K562 (cell line): ENCODE measurements around the gene GJB4. TPM values are rescaled to one million over a fixed set of nuclear protein-coding genes. Genes with fewer than 3 reads are reported as not detected.

Source experiments
- ATAC-seq: fragments of 200-7000 bp; cut with Tn5 transposase; 3 replicates; pipeline ENCODE4 v1.9.1; 2020; ENCODE audit warnings: moderate library complexity
- BruUV-seq: library from RNA; stranded (reverse); fragments of 400-500 nt; replicated peaks from 2 replicates; lab custom pipeline; 2021; lab: Mats Ljungman, UMichigan
- CTCF ChIA-PET: fragments of 300-600 bp; formaldehyde crosslinking; extraction: SDS; loops from one replicate; lab custom pipeline; 2021; ENCODE audit warnings: low intra/inter-chr PET ratio; lab: Yijun Ruan, JAX
- POLR2A ChIA-PET: fragments of 300-600, 350-650 bp; sonication (Branson Sonifier 250); formaldehyde crosslinking; extraction: SDS; loops from one replicate; lab custom pipeline; 2021; ENCODE audit warnings: antibody characterized with exemption, inconsistent platforms; lab: Yijun Ruan, JAX
- DNase-seq, 4 experiments: peaks; one replicate each; pipeline versions ENCODE4 v3.0.0 to v3.0.0-alpha.2; 2011 to 2018; ENCODE audit warnings: low spot score in 3 of 4, mixed read lengths in 3 of 4; ENCODE audit errors: extremely low read depth in 1 of 4
- FAIRE-seq: peaks from 2 replicates; lab custom pipeline; 2011; peaks lifted over from hg19 to GRCh38; lab: Jason Lieb, UNC
- H2AFZ ChIP-seq: 2 replicates; pipeline ENCODE4 v1.6.0; 2011; ENCODE audit warnings: low read depth, low read length, control low read depth, inconsistent platforms
- H3K27ac ChIP-seq: fragments of 200-600 bp; 3 replicates; pipeline ENCODE4 v1.8.0; 2011; ENCODE audit warnings: low read depth, mild to moderate bottlenecking, control low read depth, inconsistent platforms, low read length, moderate library complexity, mixed read lengths; ENCODE audit errors: extremely low read depth
- H3K27me3 ChIP-seq, 2 experiments: fragments of 300-600 bp in 1 of 2; 2 replicates in 1 of 2; 3 replicates in 1 of 2; pipeline versions ENCODE4 v1.6.0 to v1.8.0; 2011; ENCODE audit warnings: inconsistent platforms in 2 of 2, low read length in 2 of 2, mild to moderate bottlenecking in 1 of 2, mixed read lengths in 1 of 2, moderate library complexity in 1 of 2; ENCODE audit not compliant: control insufficient read depth in 2 of 2, insufficient read depth in 2 of 2
- H3K36me3 ChIP-seq: fragments of 300-600 bp; 3 replicates; pipeline ENCODE4 v1.8.0; 2011; ENCODE audit warnings: mild to moderate bottlenecking, low read length, inconsistent platforms; ENCODE audit not compliant: control insufficient read depth, insufficient read depth
- H3K4me1 ChIP-seq, 2 experiments: fragments of 200-600 bp in 1 of 2; replicated peaks in 1 of 2; 2 replicates in 1 of 2; 3 replicates in 1 of 2; pipeline versions ENCODE4 v1.5.1 to v1.8.0; 2011; ENCODE audit warnings: inconsistent platforms in 2 of 2, low read length in 2 of 2, mild to moderate bottlenecking in 1 of 2, mixed read lengths in 1 of 2, moderate library complexity in 1 of 2; ENCODE audit not compliant: control insufficient read depth in 2 of 2, insufficient read depth in 2 of 2
- H3K4me2 ChIP-seq: 2 replicates; pipeline ENCODE4 v1.6.1; 2011; ENCODE audit warnings: low read length, control low read depth, inconsistent platforms, mixed read lengths; ENCODE audit not compliant: insufficient read depth
- H3K4me3 ChIP-seq: fragments of 200-600 bp; sonication (generic), shearing (Covaris generic); 2 replicates; pipeline ENCODE4 v1.5.1; 2016; ENCODE audit warnings: control low read depth, inconsistent platforms
- H3K79me2 ChIP-seq: fragments of 200-600 bp; 3 replicates; pipeline ENCODE4 v1.8.0; 2011; ENCODE audit warnings: low read length, inconsistent platforms; ENCODE audit not compliant: control insufficient read depth, insufficient read depth
- H3K9ac ChIP-seq, 2 experiments: 2 replicates each; pipeline versions ENCODE4 v1.6.0 to v1.6.1; 2011; ENCODE audit warnings: low read depth in 2 of 2, low read length in 2 of 2, control low read depth in 1 of 2, inconsistent platforms in 1 of 2, mild to moderate bottlenecking in 1 of 2, mixed read lengths in 1 of 2; ENCODE audit not compliant: insufficient read depth in 1 of 2
- H3K9me1 ChIP-seq: one replicate; pipeline ENCODE4 v1.6.0; 2011; ENCODE audit warnings: inconsistent platforms, mild to moderate bottlenecking, low read length, moderate library complexity; ENCODE audit not compliant: control insufficient read depth, insufficient read depth
- H3K9me3 ChIP-seq: replicated peaks from 2 replicates; pipeline ENCODE4 v1.5.1; 2011; ENCODE audit warnings: low read depth, low read length, inconsistent platforms; ENCODE audit not compliant: control insufficient read depth, insufficient read depth
- H4K20me1 ChIP-seq: replicated peaks from 2 replicates; pipeline ENCODE4 v1.6.1; 2011; ENCODE audit warnings: low read length, inconsistent platforms, mixed read lengths; ENCODE audit not compliant: control insufficient read depth, insufficient read depth
- ATF7 ChIP-seq: fragments of 450-650 bp; IDR thresholded peaks from 2 replicates; pipeline ENCODE4 v1.7.1; 2014; ENCODE audit warnings: mild to moderate bottlenecking, moderate library complexity
- E2F6 ChIP-seq, 2 experiments: IDR thresholded peaks; 2 replicates each; pipeline ENCODE4 v1.6.1; 2011; ENCODE audit warnings: borderline replicate concordance in 1 of 2, control low read depth in 1 of 2, low read depth in 1 of 2, low read length in 1 of 2, mild to moderate bottlenecking in 1 of 2, mixed read lengths in 1 of 2, moderate library complexity in 1 of 2; ENCODE audit not compliant: insufficient read depth in 1 of 2, insufficient read length in 1 of 2, poor library complexity in 1 of 2, severe bottlenecking in 1 of 2; ENCODE audit errors: extremely low read depth in 1 of 2
- ELF1 ChIP-seq: fragments of 200-800 bp; sonication (Bioruptor generic); IDR thresholded peaks from 2 replicates; pipeline ENCODE4 v1.6.1; 2016; ENCODE audit warnings: missing genetic modification characterization, missing compliant biosample characterization
- FUS ChIP-seq: fragments of 200-400 bp; formaldehyde crosslinking; optimal IDR thresholded peaks from 2 replicates; pipeline ENCODE3; 2017; ENCODE audit warnings: low read depth, low read length
- HDAC2 ChIP-seq: fragments of 450-650 bp; IDR thresholded peaks from 2 replicates; pipeline ENCODE4 v1.6.1; 2016; ENCODE audit warnings: mild to moderate bottlenecking
- HDAC8 ChIP-seq: fragments of 450-650 bp; IDR thresholded peaks from 2 replicates; pipeline ENCODE4 v1.6.1; 2016; ENCODE audit warnings: mild to moderate bottlenecking, missing genetic modification characterization, moderate library complexity, missing compliant biosample characterization
- HNRNPL ChIP-seq: fragments of 200-400 bp; formaldehyde crosslinking; IDR thresholded peaks from 2 replicates; pipeline ENCODE4 v1.6.1; 2017; ENCODE audit warnings: low read depth, mild to moderate bottlenecking, low read length
- ID3 ChIP-seq, 2 experiments: fragments of 250-450 bp in 1 of 2; fragments of 450-650 bp in 1 of 2; sonication (Bioruptor Pico) in 1 of 2; IDR thresholded peaks; 2 replicates each; pipeline versions ENCODE4 v1.6.1 to v1.8.0; 2016 to 2021; ENCODE audit warnings: mild to moderate bottlenecking in 2 of 2, moderate library complexity in 2 of 2, missing compliant biosample characterization in 1 of 2, missing genetic modification characterization in 1 of 2
- KDM5B ChIP-seq: fragments of 200-600 bp; sonication (generic); IDR thresholded peaks from 2 replicates; pipeline ENCODE4 v1.6.1; 2012; ENCODE audit warnings: low read depth, mild to moderate bottlenecking, moderate library complexity, low read length, control low read depth, inconsistent platforms; ENCODE audit not compliant: insufficient replicate concordance
- TBP ChIP-seq: optimal IDR thresholded peaks from 2 replicates; pipeline ENCODE3; 2011; ENCODE audit warnings: low read depth, low read length, improper control_type of control experiment
- ZBTB1 ChIP-seq: sonication (generic); formaldehyde crosslinking; IDR thresholded peaks from 2 replicates; pipeline ENCODE4 v1.8.1; 2023; ENCODE audit warnings: missing genetic modification reagents, low read depth, mild to moderate bottlenecking, borderline replicate concordance
- ZBTB33 ChIP-seq: sonication (generic); formaldehyde crosslinking; IDR thresholded peaks from 2 replicates; pipeline ENCODE4 v1.8.1; 2023; ENCODE audit warnings: mild to moderate bottlenecking, missing genetic modification reagents
- ZNF609 ChIP-seq: sonication (generic); formaldehyde crosslinking; IDR thresholded peaks from 2 replicates; pipeline ENCODE4 v1.8.1; 2023; ENCODE audit warnings: missing genetic modification reagents, mild to moderate bottlenecking, borderline replicate concordance
- WGBS: fragments of 100-300 bp; shearing (Covaris generic); methylation state at CpG from one replicate; pipeline ENCODE4 v1.1.6; 2016; ENCODE audit warnings: low coverage, mixed read lengths; ENCODE audit not compliant: insufficient coverage; ENCODE audit errors: missing lambda C conversion rate; 5-methylcytosine and 5-hydroxymethylcytosine counted together
- in situ Hi-C: fragments of 300-500 bp; cut with MboI; formaldehyde crosslinking; loops from 4 replicates; pipeline ENCODE4 v1.15.0; 2018; ENCODE audit warnings: inconsistent platforms, mixed read lengths
- intact Hi-C: fragments of 100-400 bp; cut with micrococcal nuclease; formaldehyde crosslinking; loops from 2 replicates; pipeline ENCODE4 v1.14.2; 2022
- polyA plus RNA-seq, 8 experiments: library from polyadenylated mRNA; depleted of rRNA in 4 of 8; stranded (reverse) in 5 of 8; unstranded in 3 of 8; fragments of >200 nt; fragmentation: Nextera tagmentation in 2 of 8; fragmentation: Illumina TruSeq in 1 of 8; extraction: Ambion mirVana in 2 of 8; extraction: Trizol in 1 of 8; gene quantifications; 2 replicates each; pipeline versions ENCODE4 v1.2.1 to v1.2.3, GENCODE V29; 2011 to 2014; ENCODE audit warnings: inconsistent platforms in 1 of 8, missing spikeins in 1 of 8
- total RNA-seq, 7 experiments: library from RNA; depleted of rRNA in 6 of 7; stranded (reverse); fragments of >200 nt in 6 of 7; fragmentation: Illumina TruSeq in 2 of 7; extraction: Trizol in 2 of 7; gene quantifications; 2 replicates each; pipeline versions ENCODE4 v1.2.1 to v1.2.3, GENCODE V29; 2011 to 2021; ENCODE audit warnings: low replicate concordance in 1 of 7

The GJB4 gene
- total and polyA plus RNA-seq, 9 of the 15 experiments (the other 6 are each of a cell fraction or from before 2014, with no cell fraction given), result 0.03 TPM; not detected in 8

- POLR2A ChIA-PET, result interaction anchor here (0.6 to 0.8 kb wide), 2 partner anchors 28 to 844 kb away, joined by 3 to 4 read pairs; no protein-coding TSS in a partner anchor
- TF ChIP-seq ZBTB33 (CRISPR knock-in tag) (no peak), ID3 (CRISPR knock-in tag; IDR thresholded peaks at IDR 0.05) (no peak), ID3 (tag; IDR thresholded peaks at IDR 0.05) (no peak), TBP (no peak), ZBTB1 (CRISPR knock-in tag) (no peak), HDAC2 (no peak), HNRNPL (no peak), ELF1 (tag) (no peak), FUS (no peak), ZNF609 (CRISPR knock-in tag) (no peak), HDAC8 (tag) (no peak), E2F6 (IDR thresholded peaks at IDR 0.05; ENCODE audit: borderline replicate concordance in 1 of 2, extremely low read depth in 1 of 2, insufficient read depth in 1 of 2, insufficient read length in 1 of 2, low read depth in 1 of 2, low read length in 1 of 2, poor library complexity in 1 of 2, severe bottlenecking in 1 of 2) (no peak), ATF7 (no peak), KDM5B (no peak)
These were observed 13.9 kb upstream of the GJB4 start for GRCh38 chr1:34745666-34746065.

More at GRCh38 chr1:34745666-34746065, 13.9 kb upstream of the GJB4 start:
- H3K79me2 ChIP-seq, result no peaks in the 10 kb centered on the region
- ATAC-seq (no peak), DNase-seq (no peak), FAIRE-seq (no peak)
- no peaks in the 10 kb centered on the region for H3K36me3 ChIP-seq
- H2AFZ ChIP-seq, result no peak overlapping the region
- no peak overlapping the region for H3K27ac ChIP-seq
- in situ Hi-C loops, result loop anchor here (10.0 kb wide), 1 partner anchor 1111 kb away; no protein-coding TSS in a partner anchor
- WGBS, result 0% methylated on average over 5 of the region's 5 CpGs
- H3K9me3 ChIP-seq, result no peaks in the 10 kb centered on the region
- intact Hi-C loops, result no loop called here
- H3K4me1 ChIP-seq, result no peaks in the 10 kb centered on the region
- CTCF ChIA-PET, result interaction anchor here (0.6 kb wide), 1 partner anchor 1103 kb away, joined by 4 read pairs; no protein-coding TSS in a partner anchor
- no peak overlapping the region for H3K4me3 ChIP-seq
- no peak overlapping the region for H3K4me2 ChIP-seq
- peaks cover 11% of the 10 kb centered on the region for H4K20me1 ChIP-seq
- H3K9ac ChIP-seq, result no peak overlapping the region
- no TSS peak for BruUV-seq
- peaks cover 6 to 27% of the 10 kb centered on the region in 2 experiments; a peak in 3 of 5 replicates for H3K27me3 ChIP-seq
- no peaks in the 10 kb centered on the region for H3K9me1 ChIP-seq
